ENCODE data around the gene TBCD.

GRCh38 chr17:82932518-82933310 is 180.8 kb downstream of the TBCD start:
- TF ChIP-seq POLR2AphosphoS5 (IDR thresholded peaks at IDR 0.05; ENCODE audit: borderline replicate concordance, low read depth, low read length) (no peak), EZH2 (IDR thresholded peaks at IDR 0.05) (no peak), FOXP2 (optimal IDR thresholded peaks at IDR 0.05; ENCODE audit: control extremely low read depth, extremely low read length, insufficient read depth) (no peak)
